Cardiac muscle cell (in vitro differentiated cells and primary cell): ENCODE measurements around the gene SRRM3. TPM values are rescaled to one million over a fixed set of nuclear protein-coding genes. Genes with fewer than 3 reads are reported as not detected.

Experiments used
- DNase-seq, 2 donors: peaks; one replicate each; pipeline versions ENCODE4 v3.0.0 to v3.0.0-alpha.2; 2010 to 2017; ENCODE audit warnings: low read depth in 1 of 2, low spot score in 1 of 2
- H3K27ac ChIP-seq: fragments of 200-600 bp; sonication (generic); 2 replicates; pipeline ENCODE4 v1.5.1; 2016
- H3K27me3 ChIP-seq: fragments of 200-600 bp; sonication (generic); 2 replicates; pipeline ENCODE4 v1.6.0; 2016; ENCODE audit warnings: control low read depth
- H3K36me3 ChIP-seq: fragments of 200-600 bp; sonication (generic); 2 replicates; pipeline ENCODE4 v1.5.1; 2016; ENCODE audit warnings: control low read depth
- H3K4me1 ChIP-seq: fragments of 200-600 bp; sonication (generic); 2 replicates; pipeline ENCODE4 v1.8.1; 2017; ENCODE audit warnings: low read depth, mild to moderate bottlenecking, mixed run types
- H3K4me3 ChIP-seq: fragments of 200-600 bp; sonication (generic); 2 replicates; pipeline ENCODE4 v1.5.1; 2016; ENCODE audit warnings: mild to moderate bottlenecking
- H3K9me3 ChIP-seq: fragments of 200-600 bp; sonication (generic); 2 replicates; pipeline ENCODE4 v1.5.1; 2017; ENCODE audit warnings: low read depth, mild to moderate bottlenecking, control low read depth
- polyA plus RNA-seq: library from polyadenylated mRNA; unstranded; fragments of >200 nt; fragmentation: Nextera tagmentation; extraction: Ambion mirVana; gene quantifications from 2 replicates; pipeline ENCODE4 v1.2.1, GENCODE V29; 2016
- total RNA-seq: library from RNA; depleted of rRNA; stranded (reverse); fragments of >200 nt; gene quantifications from 2 replicates; pipeline ENCODE4 v1.2.3, GENCODE V29; 2016
- TF ChIP-seq, protein P1 (sequence below): IDR thresholded peaks from 2 replicates; pipeline ENCODE4 v1.5.1; 2012; ENCODE audit warnings: low read depth, mild to moderate bottlenecking, low read length

Gene SRRM3
- total and polyA plus RNA-seq, 2 experiments from 2014 or later, result 0.89 to 2.7 TPM

DNA sequence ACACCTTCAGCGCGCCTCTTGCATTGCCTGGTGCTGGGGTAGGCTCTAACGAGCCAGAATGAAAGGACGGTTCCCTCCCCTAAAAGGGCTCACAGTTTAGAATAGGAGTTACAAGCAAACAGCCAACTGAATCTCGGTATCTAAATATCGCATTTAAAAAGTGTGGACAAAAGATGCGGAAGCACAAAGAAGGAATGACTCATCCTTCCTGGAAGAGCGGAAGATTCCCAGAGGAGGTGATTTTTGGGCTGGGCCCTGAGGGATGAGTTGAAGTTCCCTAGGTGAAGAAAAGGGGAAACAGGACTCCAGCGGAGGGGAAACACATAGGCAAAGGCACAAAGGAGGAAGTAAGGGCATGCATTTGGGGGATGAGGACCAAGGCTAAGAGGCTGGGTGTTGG lies 29.9 kb downstream of the SRRM3 start:
- Histone ChIP-seq H3K27me3 (peaks cover 14% of the 10 kb centered on the region), H3K27ac (no peak overlapping the region), H3K36me3 (no peaks in the 10 kb centered on the region), H3K9me3 (no peaks in the 10 kb centered on the region), H3K4me3 (no peak overlapping the region), H3K4me1 (no peaks in the 10 kb centered on the region)
- TF ChIP-seq, protein P1, sequence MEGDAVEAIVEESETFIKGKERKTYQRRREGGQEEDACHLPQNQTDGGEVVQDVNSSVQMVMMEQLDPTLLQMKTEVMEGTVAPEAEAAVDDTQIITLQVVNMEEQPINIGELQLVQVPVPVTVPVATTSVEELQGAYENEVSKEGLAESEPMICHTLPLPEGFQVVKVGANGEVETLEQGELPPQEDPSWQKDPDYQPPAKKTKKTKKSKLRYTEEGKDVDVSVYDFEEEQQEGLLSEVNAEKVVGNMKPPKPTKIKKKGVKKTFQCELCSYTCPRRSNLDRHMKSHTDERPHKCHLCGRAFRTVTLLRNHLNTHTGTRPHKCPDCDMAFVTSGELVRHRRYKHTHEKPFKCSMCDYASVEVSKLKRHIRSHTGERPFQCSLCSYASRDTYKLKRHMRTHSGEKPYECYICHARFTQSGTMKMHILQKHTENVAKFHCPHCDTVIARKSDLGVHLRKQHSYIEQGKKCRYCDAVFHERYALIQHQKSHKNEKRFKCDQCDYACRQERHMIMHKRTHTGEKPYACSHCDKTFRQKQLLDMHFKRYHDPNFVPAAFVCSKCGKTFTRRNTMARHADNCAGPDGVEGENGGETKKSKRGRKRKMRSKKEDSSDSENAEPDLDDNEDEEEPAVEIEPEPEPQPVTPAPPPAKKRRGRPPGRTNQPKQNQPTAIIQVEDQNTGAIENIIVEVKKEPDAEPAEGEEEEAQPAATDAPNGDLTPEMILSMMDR, result no peak
- no peak for DNase-seq

DNA sequence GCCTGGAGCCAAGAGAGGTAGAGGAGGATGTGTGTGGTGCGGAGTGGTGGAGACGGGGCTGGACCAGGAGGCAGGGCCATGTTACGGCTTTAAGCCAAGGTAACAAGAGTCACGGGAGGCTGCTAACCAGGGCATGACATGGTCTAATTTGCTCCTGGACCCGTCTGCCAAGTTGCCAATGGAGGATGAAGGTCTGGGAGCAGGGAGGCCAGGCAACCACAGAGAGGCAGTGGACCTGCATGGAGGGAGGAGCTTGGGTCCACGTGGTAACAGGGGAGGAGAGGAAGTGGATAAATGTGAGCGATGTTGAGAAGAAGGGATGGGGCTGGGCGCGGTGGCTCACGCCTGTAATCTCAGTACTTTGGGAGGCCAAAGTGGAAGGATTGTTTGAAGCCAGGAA lies 31.0 kb downstream of the SRRM3 start:
- TF ChIP-seq, protein P1, result no peak
- no peak for DNase-seq
- Histone ChIP-seq H3K36me3 (no peaks in the 10 kb centered on the region), H3K9me3 (no peaks in the 10 kb centered on the region), H3K4me1 (no peaks in the 10 kb centered on the region), H3K4me3 (no peak overlapping the region), H3K27ac (no peak overlapping the region), H3K27me3 (peaks cover 14% of the 10 kb centered on the region)

DNA sequence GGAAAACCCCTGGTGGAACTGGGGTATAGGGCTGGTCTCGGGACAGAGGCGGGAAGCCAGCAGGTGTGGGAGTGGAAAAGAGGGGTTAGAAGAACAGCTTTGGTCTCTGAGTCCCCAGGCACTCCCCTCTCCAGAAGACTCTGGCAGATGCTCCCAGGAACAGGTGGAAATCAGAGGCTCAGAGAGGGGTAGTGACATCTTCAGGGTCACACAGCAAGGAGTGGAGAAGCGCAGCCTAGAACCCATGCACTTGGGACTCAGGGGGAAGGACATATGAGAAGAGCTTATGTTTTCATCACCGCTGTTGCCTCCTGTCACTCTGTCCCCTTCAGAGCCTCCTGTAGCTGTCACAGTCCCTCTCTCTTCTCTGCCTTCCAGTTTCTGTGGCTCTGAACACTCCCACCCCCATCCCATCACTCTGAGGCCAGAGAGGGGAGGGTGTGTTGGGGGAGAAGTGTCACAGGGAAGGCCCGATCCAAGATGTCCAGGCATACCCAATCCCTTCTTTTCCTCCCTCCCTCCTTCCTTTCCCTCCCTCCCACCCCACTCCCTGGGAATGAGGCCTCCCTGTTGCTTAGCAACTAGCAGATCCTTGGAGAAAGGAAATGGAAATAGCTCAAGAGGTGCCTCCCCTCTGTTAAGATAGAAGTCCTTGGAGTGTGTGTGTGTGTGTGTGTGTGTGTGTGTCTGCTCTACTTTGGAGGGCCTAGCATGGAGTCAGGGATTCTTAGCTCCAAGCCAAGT lies 32.0 kb downstream of the SRRM3 start:
- TF ChIP-seq, protein P1, result no peak
- DNase-seq, result peak; percentile 31 to 32
- H3K4me1 ChIP-seq, result no peaks in the 10 kb centered on the region
- no peaks in the 10 kb centered on the region for H3K9me3 ChIP-seq
- H3K27ac ChIP-seq, result no peak overlapping the region
- H3K36me3 ChIP-seq, result no peaks in the 10 kb centered on the region
- H3K27me3 ChIP-seq, result peaks cover 14% of the 10 kb centered on the region
- H3K4me3 ChIP-seq, result no peak overlapping the region

DNA sequence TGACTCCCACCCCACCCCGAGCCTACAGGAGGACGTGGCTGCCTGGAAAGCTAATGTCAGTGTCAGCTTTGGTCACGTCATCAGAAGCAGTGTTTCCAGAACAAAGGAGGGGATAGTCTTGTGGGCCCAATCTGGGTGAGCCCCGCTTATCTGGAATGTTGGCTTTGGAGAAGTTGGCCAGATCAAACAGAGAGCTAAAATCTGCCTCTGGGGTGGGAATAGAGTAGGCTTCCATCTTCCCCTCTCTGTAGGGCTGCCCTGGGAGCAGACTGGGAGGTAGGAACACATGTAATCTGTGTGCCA lies 32.5 kb downstream of the SRRM3 start:
- Histone ChIP-seq H3K4me1 (no peaks in the 10 kb centered on the region), H3K27ac (no peak overlapping the region), H3K27me3 (peaks cover 14% of the 10 kb centered on the region), H3K9me3 (no peaks in the 10 kb centered on the region), H3K36me3 (no peaks in the 10 kb centered on the region), H3K4me3 (no peak overlapping the region)
- DNase-seq, result no peak
- TF ChIP-seq, protein P1, result no peak

DNA sequence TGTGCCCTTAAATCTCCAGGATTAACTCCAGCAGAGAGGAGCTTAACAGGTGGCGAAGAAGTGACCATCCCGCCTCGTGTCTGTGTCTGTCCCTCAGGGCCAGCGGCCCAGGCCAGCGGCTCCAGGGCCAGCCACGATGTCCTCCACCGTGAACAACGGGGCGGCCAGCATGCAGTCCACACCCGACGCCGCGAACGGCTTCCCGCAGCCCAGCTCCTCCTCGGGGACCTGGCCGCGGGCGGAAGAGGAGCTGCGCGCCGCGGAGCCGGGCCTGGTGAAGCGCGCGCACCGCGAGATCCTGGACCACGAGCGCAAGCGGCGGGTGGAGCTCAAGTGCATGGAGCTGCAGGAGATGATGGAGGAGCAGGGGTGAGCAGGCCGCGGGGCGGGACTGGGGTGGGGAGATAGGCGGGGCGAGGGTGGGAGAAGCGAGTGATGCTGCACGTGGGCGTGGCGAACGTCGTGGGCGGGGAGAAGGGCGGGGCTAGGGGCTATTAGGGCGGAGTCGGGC lies 33.3 kb downstream of the SRRM3 start:
- DNase-seq, result peak; percentile 90
- no peak overlapping the region for H3K27ac ChIP-seq
- TF ChIP-seq, protein P1, result no peak
- no peaks in the 10 kb centered on the region for H3K36me3 ChIP-seq
- peaks cover 14% of the 10 kb centered on the region for H3K27me3 ChIP-seq
- no peaks in the 10 kb centered on the region for H3K9me3 ChIP-seq
- no peaks in the 10 kb centered on the region for H3K4me1 ChIP-seq
- H3K4me3 ChIP-seq, result peak overlapping the region; percentile 16
